GM12878 (cell line): Measurements from ENCODE around the gene CGREF1. TPM values are rescaled to one million over a fixed set of nuclear protein-coding genes. Genes with fewer than 3 reads are reported as not detected.

Source experiments
- ATAC-seq: fragments of 200-7000 bp; cut with Tn5 transposase; 3 replicates; pipeline ENCODE4 v1.9.1; 2020; ENCODE audit warnings: mild to moderate bottlenecking, moderate library complexity
- BruUV-seq: library from RNA; stranded (reverse); fragments of 400-500 nt; replicated peaks from 2 replicates; lab custom pipeline; 2021; lab: Mats Ljungman, UMichigan
- CTCF ChIA-PET: fragments of 300-600 bp; sonication (Branson Sonifier 250); formaldehyde crosslinking; extraction: SDS; loops from one replicate; lab custom pipeline; 2021; ENCODE audit warnings: inconsistent platforms; lab: Yijun Ruan, JAX
- POLR2A ChIA-PET: fragments of 350-600 bp; formaldehyde crosslinking; extraction: SDS; loops from one replicate; lab custom pipeline; 2021; ENCODE audit warnings: inconsistent platforms; lab: Charles Lee
- RAD21 ChIA-PET: fragments of 300-600 bp; sonication (Branson Sonifier 250); formaldehyde crosslinking; loops from one replicate; lab custom pipeline; 2023; ENCODE audit warnings: antibody characterized with exemption; ENCODE audit not compliant: unreplicated experiment; lab: Charles Lee
- SMC1A ChIA-PET: fragments of 300-600 bp; sonication (Branson Sonifier 250); formaldehyde crosslinking; loops from one replicate; lab custom pipeline; 2023; ENCODE audit not compliant: unreplicated experiment, uncharacterized antibody; lab: Charles Lee
- DNase-seq: peaks from one replicate; pipeline ENCODE4 v3.0.0-alpha.2; 2011; ENCODE audit warnings: low read depth, low spot score
- FAIRE-seq: peaks from 3 replicates; lab custom pipeline; 2011; peaks lifted over from hg19 to GRCh38; lab: Jason Lieb, UNC
- H2AFZ ChIP-seq: 2 replicates; pipeline ENCODE4 v1.6.0; 2011; ENCODE audit warnings: low read depth, low read length, control low read depth; ENCODE audit not compliant: control insufficient read depth
- H3K27ac ChIP-seq: 2 replicates; pipeline ENCODE4 v1.5.1; 2011; ENCODE audit warnings: control low read depth; ENCODE audit not compliant: control insufficient read depth, insufficient read depth
- H3K27me3 ChIP-seq, 2 experiments: replicated peaks in 1 of 2; 2 replicates each; pipeline versions ENCODE4 v1.6.0 to v1.6.1; 2011; ENCODE audit warnings: low read length in 1 of 2; ENCODE audit not compliant: control insufficient read depth in 2 of 2, insufficient read depth in 2 of 2
- H3K36me3 ChIP-seq, 2 experiments: 2 replicates each; pipeline ENCODE4 v1.5.1; 2011; ENCODE audit warnings: low read length in 1 of 2; ENCODE audit not compliant: control insufficient read depth in 2 of 2, insufficient read depth in 2 of 2
- H3K4me1 ChIP-seq: 2 replicates; pipeline ENCODE4 v1.6.1; 2011; ENCODE audit warnings: mild to moderate bottlenecking, low read length, moderate library complexity, mixed read lengths; ENCODE audit not compliant: control insufficient read depth, insufficient read depth
- H3K4me2 ChIP-seq: 2 replicates; pipeline ENCODE4 v1.6.0; 2011; ENCODE audit warnings: control low read depth; ENCODE audit not compliant: control insufficient read depth, insufficient read depth
- H3K4me3 ChIP-seq: fragments of 200-600 bp; sonication (generic); 2 replicates; pipeline ENCODE4 v1.5.1; 2016
- H3K79me2 ChIP-seq: 2 replicates; pipeline ENCODE4 v1.6.0; 2011; ENCODE audit warnings: low read length; ENCODE audit not compliant: control insufficient read depth, insufficient read depth
- H3K9ac ChIP-seq: 2 replicates; pipeline ENCODE4 v1.8.0; 2011; ENCODE audit warnings: low read length, control low read depth, mixed read lengths; ENCODE audit not compliant: control insufficient read depth, insufficient read depth
- H3K9me3 ChIP-seq: replicated peaks from 3 replicates; pipeline ENCODE4 v1.5.1; 2011; ENCODE audit warnings: mild to moderate bottlenecking, low read length; ENCODE audit not compliant: control insufficient read depth, insufficient read depth
- H4K20me1 ChIP-seq: 2 replicates; pipeline ENCODE4 v1.6.0; 2011; ENCODE audit not compliant: control insufficient read depth, insufficient read depth
- ASH2L ChIP-seq: fragments of 300-600, 200-600 bp; sonication (generic); IDR thresholded peaks from 2 replicates; pipeline ENCODE4 v1.6.1; 2017; ENCODE audit warnings: low read depth, mild to moderate bottlenecking, borderline replicate concordance
- PML ChIP-seq: IDR thresholded peaks from 2 replicates; pipeline ENCODE4 v1.6.1; 2012; ENCODE audit warnings: low read length, inconsistent platforms
- RB1 ChIP-seq: fragments of 450-650 bp; formaldehyde crosslinking; IDR thresholded peaks from 2 replicates; pipeline ENCODE4 v1.6.1; 2017; ENCODE audit warnings: mild to moderate bottlenecking, borderline replicate concordance
- RUNX3 ChIP-seq: IDR thresholded peaks from 2 replicates; pipeline ENCODE4 v1.6.1; 2012; ENCODE audit warnings: low read length, inconsistent platforms
- YBX1 ChIP-seq: fragments of 450-650 bp; IDR thresholded peaks from 2 replicates; pipeline ENCODE4 v1.6.1; 2016; ENCODE audit warnings: antibody characterized with exemption
- YY1 ChIP-seq: IDR thresholded peaks from 2 replicates; pipeline ENCODE4 v1.6.1; 2011; ENCODE audit warnings: low read depth, mild to moderate bottlenecking, low read length
- WGBS: methylation state at CpG from one replicate; pipeline ENCODE4 v1.1.6; 2016; ENCODE audit warnings: low lambda C conversion rate; ENCODE audit not compliant: insufficient replicate concordance, insufficient coverage; ENCODE audit errors: missing lambda C conversion rate; 5-methylcytosine and 5-hydroxymethylcytosine counted together
- in situ Hi-C: fragments of 300-500 bp; cut with MboI; formaldehyde crosslinking; loops from 9 replicates; pipeline ENCODE4 v1.14.3; 2018; ENCODE audit warnings: mixed read lengths
- intact Hi-C: fragments of 100-400 bp; cut with micrococcal nuclease; formaldehyde crosslinking; loops from one replicate; pipeline ENCODE4 v1.14.2; 2022; ENCODE audit not compliant: unreplicated experiment
- polyA plus RNA-seq, 11 experiments: library from polyadenylated mRNA; depleted of rRNA in 4 of 11; unstranded in 6 of 11; stranded (reverse) in 5 of 11; fragments of >200 nt; fragmentation: Nextera tagmentation in 4 of 11; fragmentation: Illumina TruSeq in 1 of 11; extraction: Ambion mirVana in 4 of 11; extraction: Trizol in 1 of 11; gene quantifications; 1 replicate in 1 of 11; 2 replicates in 10 of 11; pipeline versions ENCODE4 v1.2.1 to v1.2.3, GENCODE V29; 2011 to 2016; ENCODE audit warnings: inconsistent platforms in 2 of 11, missing spikeins in 2 of 11, low read depth in 1 of 11
- total RNA-seq, 4 experiments: library from RNA; depleted of rRNA in 3 of 4; stranded (reverse); fragments of >200 nt in 3 of 4; fragmentation: Illumina TruSeq in 1 of 4; extraction: Trizol in 1 of 4; gene quantifications; 2 replicates each; pipeline versions ENCODE4 v1.2.1 to v1.2.3, GENCODE V29; 2013 to 2021
- TF ChIP-seq, protein P1 (sequence below), 3 experiments: IDR thresholded peaks in 2 of 3; conservative IDR thresholded peaks in 1 of 3; 2 replicates each; pipeline ENCODE4 v1.5.1; 2011; ENCODE audit warnings: low read depth in 3 of 3, low read length in 3 of 3, mild to moderate bottlenecking in 3 of 3, control low read depth in 2 of 3, moderate library complexity in 2 of 3, inconsistent platforms in 1 of 3, mixed read lengths in 1 of 3; ENCODE audit not compliant: control insufficient read depth in 2 of 3, insufficient read depth in 1 of 3; ENCODE audit errors: extremely low read depth in 1 of 3
- TF ChIP-seq, protein P2 (sequence below): fragments of 450-650 bp; IDR thresholded peaks from 2 replicates; pipeline ENCODE4 v1.6.1; 2018; ENCODE audit warnings: borderline replicate concordance, mild to moderate bottlenecking; ENCODE audit not compliant: partially characterized antibody

Gene CGREF1
- total and polyA plus RNA-seq, 10 of the 15 experiments (the other 5 are each of a cell fraction or from before 2014, with no cell fraction given), result 0.06 to 0.21 TPM; not detected in 8

DNA sequence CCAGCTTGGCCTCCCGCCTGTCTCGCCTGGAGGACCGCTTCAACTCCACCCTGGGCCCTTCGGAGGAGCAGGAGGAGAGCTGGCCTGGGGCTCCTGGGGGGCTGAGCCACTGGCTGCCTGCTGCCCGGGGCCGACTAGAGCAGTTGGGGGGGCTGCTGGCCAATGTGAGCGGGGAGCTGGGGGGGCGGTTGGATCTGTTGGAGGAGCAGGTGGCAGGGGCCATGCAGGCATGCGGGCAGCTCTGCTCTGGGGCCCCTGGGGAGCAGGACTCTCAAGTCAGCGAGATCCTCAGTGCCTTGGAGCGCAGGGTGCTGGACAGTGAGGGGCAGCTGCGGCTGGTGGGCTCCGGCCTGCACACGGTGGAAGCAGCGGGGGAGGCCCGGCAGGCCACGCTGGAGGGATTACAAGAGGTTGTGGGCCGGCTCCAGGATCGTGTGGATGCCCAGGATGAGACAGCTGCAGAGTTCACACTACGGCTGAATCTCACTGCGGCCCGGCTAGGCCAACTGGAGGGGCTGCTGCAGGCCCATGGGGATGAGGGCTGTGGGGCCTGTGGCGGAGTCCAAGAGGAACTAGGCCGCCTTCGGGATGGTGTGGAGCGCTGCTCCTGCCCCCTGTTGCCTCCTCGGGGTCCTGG lies 36.0 kb downstream of the CGREF1 start:
- no peaks in the 10 kb centered on the region for H4K20me1 ChIP-seq
- DNase-seq (no peak), ATAC-seq (no peak), FAIRE-seq (no peak)
- no peak for TF ChIP-seq RUNX3
- TF ChIP-seq YY1, result no peak
- H3K9ac ChIP-seq, result no peak overlapping the region
- H2AFZ ChIP-seq, result no peak overlapping the region
- 83% methylated on average over 24 of the region's 27 CpGs for WGBS
- H3K79me2 ChIP-seq, result no peaks in the 10 kb centered on the region
- no peaks in the 10 kb centered on the region for H3K9me3 ChIP-seq
- H3K4me3 ChIP-seq, result no peak overlapping the region
- H3K27ac ChIP-seq, result no peak overlapping the region
- BruUV-seq, result no TSS peak
- no peaks in the 10 kb centered on the region for H3K27me3 ChIP-seq
- ChIA-PET CTCF (interaction anchor here (0.6 to 8.6 kb wide), 6 partner anchors 8 to 546 kb away, joined by 4 to 85 read pairs (median 16); partner anchors contain the start of genes AGBL5, CCDC121, GPN1 and OST4), SMC1A (interaction anchor here (1.4 to 3.6 kb wide), 2 partner anchors 30 to 32 kb away, joined by 5 to 19 read pairs; partner anchors contain the start of gene AGBL5), RAD21 (interaction anchor here (1.0 to 2.3 kb wide), 5 partner anchors 10 to 738 kb away, joined by 3 to 22 read pairs (median 5); partner anchors contain the start of genes AGBL5 and OST4), POLR2A (interaction anchor here (0.6 to 4.9 kb wide), 5 partner anchors 10 to 45 kb away, joined by 3 to 43 read pairs (median 5); partner anchors contain the start of genes AGBL5 and OST4)
- no peaks in the 10 kb centered on the region for H3K36me3 ChIP-seq
- in situ Hi-C loops, result loop anchor here (10.0 kb wide), 1 partner anchor 118 kb away; no protein-coding TSS in a partner anchor
- H3K4me2 ChIP-seq, result no peak overlapping the region
- peaks cover 25% of the 10 kb centered on the region for H3K4me1 ChIP-seq
- intact Hi-C loops, result no loop called here

DNA sequence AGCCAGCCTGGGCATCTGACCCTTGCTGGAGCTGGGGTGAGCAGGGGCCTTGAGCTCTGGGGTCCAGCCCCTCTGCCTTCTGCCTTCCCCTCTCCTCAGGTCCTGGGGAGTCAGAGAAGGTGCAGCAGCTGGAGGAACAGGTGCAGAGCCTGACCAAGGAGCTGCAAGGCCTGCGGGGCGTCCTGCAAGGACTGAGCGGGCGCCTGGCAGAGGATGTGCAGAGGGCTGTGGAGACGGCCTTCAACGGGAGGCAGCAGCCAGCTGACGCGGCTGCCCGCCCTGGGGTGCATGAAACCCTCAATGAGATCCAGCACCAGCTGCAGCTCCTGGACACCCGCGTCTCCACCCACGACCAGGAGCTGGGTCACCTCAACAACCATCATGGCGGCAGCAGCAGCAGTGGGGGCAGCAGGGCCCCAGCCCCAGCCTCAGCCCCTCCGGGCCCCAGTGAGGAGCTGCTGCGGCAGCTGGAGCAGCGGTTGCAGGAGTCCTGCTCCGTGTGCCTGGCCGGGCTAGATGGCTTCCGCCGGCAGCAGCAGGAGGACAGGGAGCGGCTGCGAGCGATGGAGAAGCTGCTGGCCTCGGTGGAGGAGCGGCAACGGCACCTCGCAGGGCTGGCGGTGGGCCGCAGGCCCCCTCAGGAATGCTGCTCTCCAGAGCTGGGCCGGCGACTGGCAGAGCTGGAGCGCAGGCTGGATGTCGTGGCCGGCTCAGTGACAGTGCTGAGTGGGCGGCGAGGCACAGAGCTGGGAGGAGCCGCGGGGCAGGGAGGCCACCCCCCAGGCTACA lies 36.8 kb downstream of the CGREF1 start:
- SMC1A ChIA-PET, result interaction anchor here (0.5 to 3.6 kb wide), 4 partner anchors 10 to 1473 kb away, joined by 3 to 19 read pairs (median 8); partner anchors contain the start of genes AGBL5 and OST4
- Histone ChIP-seq H3K36me3 (no peaks in the 10 kb centered on the region), H3K27ac (peak overlapping the region; percentile 93), H3K9ac (peak overlapping the region; percentile 74; the same call in 1 of the 2 replicates), H3K9me3 (no peaks in the 10 kb centered on the region), H3K4me3 (peak overlapping the region; percentile 59), H4K20me1 (no peaks in the 10 kb centered on the region), H3K4me1 (peaks cover 26% of the 10 kb centered on the region), H3K27me3 (no peaks in the 10 kb centered on the region), H3K79me2 (no peaks in the 10 kb centered on the region), H3K4me2 (peak overlapping the region; percentile 94), H2AFZ (no peak overlapping the region)
- 97% methylated on average over 38 of the region's 38 CpGs for WGBS
- CTCF ChIA-PET, result interaction anchor here (0.9 to 8.6 kb wide), 9 partner anchors 9 to 240 kb away, joined by 3 to 85 read pairs (median 6); partner anchors contain the start of genes AGBL5, MAPRE3, MPV17 and OST4
- BruUV-seq, result no TSS peak
- RAD21 ChIA-PET, result interaction anchor here (0.8 to 2.3 kb wide), 6 partner anchors 10 to 113 kb away, joined by 3 to 22 read pairs (median 4); partner anchors contain the start of genes AGBL5 and OST4
- FAIRE-seq (no peak), ATAC-seq (no peak), DNase-seq (no peak)
- in situ Hi-C loops (loop anchor here (10.0 kb wide), 1 partner anchor 117 kb away; no protein-coding TSS in a partner anchor), intact Hi-C loops (loop anchor here (2.0 kb wide), 1 partner anchor 49 kb away; the partner anchor contains the start of gene TMEM214)
- POLR2A ChIA-PET, result interaction anchor here (0.5 to 4.9 kb wide), 4 partner anchors 9 to 831 kb away, joined by 3 to 43 read pairs (median 16); partner anchors contain the start of genes AGBL5 and OST4
- no peak for TF ChIP-seq YBX1
- no peak for TF ChIP-seq ASH2L
- TF ChIP-seq PML, result no peak
- TF ChIP-seq, protein P1, sequence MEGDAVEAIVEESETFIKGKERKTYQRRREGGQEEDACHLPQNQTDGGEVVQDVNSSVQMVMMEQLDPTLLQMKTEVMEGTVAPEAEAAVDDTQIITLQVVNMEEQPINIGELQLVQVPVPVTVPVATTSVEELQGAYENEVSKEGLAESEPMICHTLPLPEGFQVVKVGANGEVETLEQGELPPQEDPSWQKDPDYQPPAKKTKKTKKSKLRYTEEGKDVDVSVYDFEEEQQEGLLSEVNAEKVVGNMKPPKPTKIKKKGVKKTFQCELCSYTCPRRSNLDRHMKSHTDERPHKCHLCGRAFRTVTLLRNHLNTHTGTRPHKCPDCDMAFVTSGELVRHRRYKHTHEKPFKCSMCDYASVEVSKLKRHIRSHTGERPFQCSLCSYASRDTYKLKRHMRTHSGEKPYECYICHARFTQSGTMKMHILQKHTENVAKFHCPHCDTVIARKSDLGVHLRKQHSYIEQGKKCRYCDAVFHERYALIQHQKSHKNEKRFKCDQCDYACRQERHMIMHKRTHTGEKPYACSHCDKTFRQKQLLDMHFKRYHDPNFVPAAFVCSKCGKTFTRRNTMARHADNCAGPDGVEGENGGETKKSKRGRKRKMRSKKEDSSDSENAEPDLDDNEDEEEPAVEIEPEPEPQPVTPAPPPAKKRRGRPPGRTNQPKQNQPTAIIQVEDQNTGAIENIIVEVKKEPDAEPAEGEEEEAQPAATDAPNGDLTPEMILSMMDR (IDR thresholded peaks at IDR 0.05 in 2 of 3, conservative IDR thresholded peaks at IDR 0.05 in 1 of 3; ENCODE audit: control insufficient read depth in 2 of 3, extremely low read depth in 1 of 3, insufficient read depth in 1 of 3, low read depth in 3 of 3, low read length in 3 of 3), result no peak
- no peak for TF ChIP-seq RB1
- TF ChIP-seq, protein P2, sequence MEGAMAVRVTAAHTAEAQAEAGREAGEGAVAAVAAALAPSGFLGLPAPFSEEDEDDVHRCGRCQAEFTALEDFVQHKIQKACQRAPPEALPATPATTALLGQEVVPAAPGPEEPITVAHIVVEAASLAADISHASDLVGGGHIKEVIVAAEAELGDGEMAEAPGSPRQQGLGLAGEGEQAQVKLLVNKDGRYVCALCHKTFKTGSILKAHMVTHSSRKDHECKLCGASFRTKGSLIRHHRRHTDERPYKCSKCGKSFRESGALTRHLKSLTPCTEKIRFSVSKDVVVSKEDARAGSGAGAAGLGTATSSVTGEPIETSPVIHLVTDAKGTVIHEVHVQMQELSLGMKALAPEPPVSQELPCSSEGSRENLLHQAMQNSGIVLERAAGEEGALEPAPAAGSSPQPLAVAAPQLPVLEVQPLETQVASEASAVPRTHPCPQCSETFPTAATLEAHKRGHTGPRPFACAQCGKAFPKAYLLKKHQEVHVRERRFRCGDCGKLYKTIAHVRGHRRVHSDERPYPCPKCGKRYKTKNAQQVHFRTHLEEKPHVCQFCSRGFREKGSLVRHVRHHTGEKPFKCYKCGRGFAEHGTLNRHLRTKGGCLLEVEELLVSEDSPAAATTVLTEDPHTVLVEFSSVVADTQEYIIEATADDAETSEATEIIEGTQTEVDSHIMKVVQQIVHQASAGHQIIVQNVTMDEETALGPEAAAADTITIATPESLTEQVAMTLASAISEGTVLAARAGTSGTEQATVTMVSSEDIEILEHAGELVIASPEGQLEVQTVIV, result no peak
